ENCODE data around the gene SLC45A2.

- TF ChIP-seq CTCF (IDR thresholded peaks at IDR 0.05) (no peak), POLR2A (IDR thresholded peaks at IDR 0.05) (no peak)
These were observed 26.3 kb downstream of the SLC45A2 start for GRCh38 chr5:33958176-33958575.
